Measurements from ENCODE around the gene TRIP10.

The TRIP10 gene

GRCh38 chr19:6712692-6713670 lies 26.5 kb upstream of the TRIP10 start:
- DNase-seq, result no peak

GRCh38 chr19:6713773-6714692 lies 25.4 kb upstream of the TRIP10 start:
- DNase-seq, result no peak

GRCh38 chr19:6714749-6715555 lies 24.5 kb upstream of the TRIP10 start:
- no peak for DNase-seq

DNA sequence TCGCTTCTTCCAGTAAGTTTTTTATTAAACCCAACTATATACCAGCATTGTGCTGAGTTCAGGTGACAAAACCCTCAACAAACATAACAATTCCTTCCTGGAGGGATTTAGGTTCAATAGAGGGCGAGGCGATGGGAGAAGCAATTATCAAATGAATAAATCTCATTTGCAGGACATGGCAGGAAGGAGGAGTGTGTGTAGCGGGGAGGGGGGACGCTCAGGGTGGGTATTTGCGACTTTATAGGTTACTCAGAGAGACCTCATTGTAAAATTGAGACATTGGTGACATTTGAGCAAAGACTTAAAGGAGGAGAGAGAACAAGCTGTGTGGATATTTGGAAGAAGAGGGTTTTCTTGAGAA lies 22.9 kb upstream of the TRIP10 start:
- DNase-seq, result no peak

GRCh38 chr19:6717036-6717435 lies 22.4 kb upstream of the TRIP10 start:
- no peak for DNase-seq

DNA sequence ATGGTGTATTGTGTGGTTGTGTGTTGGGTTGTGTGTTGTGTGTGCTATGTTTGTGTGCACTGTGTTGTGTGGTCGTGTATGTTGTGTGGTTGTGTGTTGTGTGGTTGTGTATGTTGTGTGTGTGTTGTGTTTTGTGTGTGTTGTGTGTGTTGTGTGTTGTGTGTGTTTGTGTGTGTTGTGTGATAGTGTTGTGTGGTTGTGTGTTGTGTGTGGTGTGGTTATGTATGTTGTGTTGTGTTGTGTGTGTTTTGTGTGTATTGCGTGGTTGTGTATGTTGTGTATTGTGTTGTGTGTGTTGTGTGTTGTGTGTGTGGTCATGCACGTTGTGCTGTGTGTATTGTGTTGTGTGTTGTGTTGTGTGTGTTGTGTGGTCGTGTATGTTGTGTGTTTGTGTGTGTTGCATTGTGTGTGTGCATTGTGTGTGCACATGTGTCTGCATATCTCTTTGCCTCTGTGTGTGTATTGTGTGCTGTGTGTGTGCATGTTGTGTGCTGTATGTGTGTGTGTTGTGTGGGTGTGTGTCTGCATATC lies 22.0 kb upstream of the TRIP10 start:
- no peak for DNase-seq

DNA sequence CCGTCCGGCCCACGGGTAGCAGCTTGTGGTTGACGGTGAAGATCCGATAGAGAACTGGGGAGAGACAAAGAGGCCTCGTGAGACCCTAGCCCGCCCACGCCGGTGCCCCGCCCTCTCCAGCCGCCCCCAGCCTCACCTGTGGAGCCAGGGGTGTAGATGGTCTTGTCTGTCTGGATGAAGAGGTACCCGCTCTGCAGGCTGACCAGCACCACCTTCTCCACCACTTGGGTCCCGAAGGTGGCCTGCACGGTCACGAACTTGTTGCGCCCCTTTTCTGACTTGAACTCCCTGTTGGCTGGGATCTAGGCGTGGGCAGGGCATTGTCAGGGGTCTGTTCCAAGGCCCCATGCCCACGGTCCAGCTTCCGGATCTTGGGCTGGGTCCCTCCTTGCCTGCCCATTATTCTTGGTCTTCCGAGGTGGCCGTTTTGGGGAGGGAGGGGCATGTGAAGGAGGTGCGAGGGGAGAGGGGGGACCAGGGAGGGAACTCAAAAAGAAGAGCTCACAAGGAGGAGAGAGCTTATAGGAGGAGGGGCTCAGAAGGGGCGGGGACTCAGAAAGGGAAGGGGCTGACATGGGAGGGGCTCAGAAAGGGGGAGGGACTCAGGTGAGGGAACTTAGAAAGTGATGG lies 21.3 kb upstream of the TRIP10 start:
- DNase-seq, result no peak

DNA sequence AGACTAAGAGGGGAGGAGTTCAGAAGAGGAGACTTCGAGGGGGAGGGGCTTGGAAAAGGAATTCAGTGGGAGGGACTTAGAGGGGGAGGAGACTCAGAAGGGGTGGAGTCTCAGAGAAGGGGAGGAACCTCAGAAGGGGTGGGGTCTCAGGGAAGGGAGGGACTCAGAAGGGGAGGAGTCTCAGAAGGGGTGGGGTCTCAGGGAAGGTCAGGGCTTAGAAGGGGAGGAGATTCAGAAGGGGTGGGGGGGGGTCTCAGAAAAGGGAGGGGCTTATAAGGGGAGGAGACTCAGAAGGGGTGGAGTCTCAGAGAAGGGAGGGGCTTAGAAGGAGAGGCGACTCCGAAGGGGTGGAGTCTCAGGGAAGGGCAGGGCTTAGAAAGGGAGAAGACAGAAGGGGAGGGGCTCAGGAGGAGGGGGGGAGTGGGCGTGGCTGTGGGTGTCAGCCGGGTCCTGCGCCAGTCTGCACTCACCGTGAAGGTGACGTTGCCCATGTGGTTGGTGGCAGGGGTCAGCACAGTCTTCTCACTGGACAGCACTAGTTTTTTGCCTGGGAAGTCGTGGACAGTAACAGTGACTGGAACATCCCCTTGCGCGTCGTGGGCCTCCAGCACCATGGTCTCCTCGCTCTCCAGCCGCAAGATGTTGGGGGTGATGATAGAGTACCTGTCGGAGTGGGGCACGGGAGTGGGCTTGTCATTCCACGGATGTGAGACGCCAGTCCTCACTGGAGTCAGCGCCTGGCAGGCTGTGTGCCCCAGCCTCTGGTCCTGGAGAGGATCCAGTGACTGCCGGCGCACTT lies 20.5 kb upstream of the TRIP10 start:
- no peak for DNase-seq

DNA sequence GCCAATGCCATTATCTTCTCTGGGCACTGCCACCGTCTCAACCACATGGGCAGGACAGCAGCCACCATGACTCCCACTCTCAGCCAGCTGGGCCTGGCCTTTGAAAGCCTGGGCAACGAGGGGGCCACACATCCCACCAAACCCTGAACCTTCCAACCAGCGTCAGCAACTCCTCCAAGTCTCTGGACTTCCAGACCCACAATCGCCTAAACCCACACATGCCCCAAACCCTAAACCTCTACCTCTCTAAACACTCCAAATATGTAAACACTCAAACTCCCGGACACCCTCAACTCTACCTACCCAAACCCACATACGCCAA lies 20.0 kb upstream of the TRIP10 start:
- DNase-seq, result no peak

GRCh38 chr19:6719992-6720368 lies 19.5 kb upstream of the TRIP10 start:
- DNase-seq, result no peak

- no peak for DNase-seq
Measured at GRCh38 chr19:6720369-6721137, 18.9 kb upstream of the TRIP10 start, which contains the start of gene C3. Gene C3, minus strand, starts transcription at chr19:6720650. Its CDS starts 61 bp downstream, at chr19:6720589.

- no peak for DNase-seq
Measured at GRCh38 chr19:6721138-6721474, 18.4 kb upstream of the TRIP10 start.

- DNase-seq, result no peak
Measured at GRCh38 chr19:6721773-6722172, 17.7 kb upstream of the TRIP10 start.

DNA sequence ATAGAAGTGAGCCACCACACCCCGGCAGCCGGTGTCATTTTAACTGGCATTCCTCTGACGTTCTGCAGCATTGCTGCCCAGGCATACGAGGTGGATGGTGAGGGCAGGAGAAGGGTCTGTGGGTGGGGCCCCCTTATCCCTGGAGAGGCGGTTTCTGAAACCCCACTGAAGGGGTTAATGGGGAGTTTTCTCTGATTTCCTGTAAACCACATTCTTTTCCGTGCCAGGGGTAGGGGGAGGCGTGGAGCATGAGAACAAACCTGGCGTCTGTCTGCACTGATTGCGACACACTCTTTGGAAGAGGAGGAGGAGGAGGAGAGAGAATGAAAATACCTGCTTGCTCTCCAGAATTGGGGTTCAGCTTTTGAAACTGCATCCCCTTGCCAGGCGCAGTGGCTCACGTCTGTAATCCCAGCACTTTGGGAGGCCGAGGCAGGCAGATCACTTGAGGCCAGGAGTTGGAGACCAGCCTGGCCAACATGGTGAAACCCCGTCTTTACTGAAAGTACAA lies 16.3 kb upstream of the TRIP10 start:
- DNase-seq, result no peak

DNA sequence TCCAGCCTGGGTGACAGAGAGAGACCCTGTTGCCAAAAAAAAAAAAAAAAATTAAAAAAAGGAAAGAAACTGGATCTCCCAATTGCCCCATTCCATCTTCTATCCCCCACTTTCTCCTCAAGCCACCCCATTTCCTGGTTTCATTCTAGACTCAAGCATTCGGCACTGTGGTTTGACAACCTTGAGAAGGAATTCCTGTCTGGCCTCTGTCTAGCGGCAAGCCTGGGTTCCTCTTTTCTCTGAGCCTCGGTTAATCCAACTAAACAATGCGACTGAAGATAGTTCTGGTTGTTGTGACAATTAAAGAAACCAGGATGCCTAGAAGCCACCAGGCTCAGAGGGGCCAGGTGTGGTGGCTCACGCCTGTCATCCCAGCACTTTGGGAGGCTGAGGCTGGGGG lies 15.7 kb upstream of the TRIP10 start:
- no peak for DNase-seq

GRCh38 chr19:6724631-6725492 lies 14.6 kb upstream of the TRIP10 start:
- no peak for DNase-seq

- DNase-seq, result no peak
Measured at GRCh38 chr19:6725513-6726231, 13.8 kb upstream of the TRIP10 start.

- DNase-seq, result no peak
Measured at GRCh38 chr19:6728346-6728745, 11.1 kb upstream of the TRIP10 start.
